Colonic mucosa (tissue), 4 donors: ENCODE measurements around the gene IFT27. TPM values are rescaled to one million over a fixed set of nuclear protein-coding genes. Genes with fewer than 3 reads are reported as not detected.
"Not testable (repeated sequence)": the region's sequence is repeated elsewhere in the genome, so short reads cannot be mapped to it uniquely, and the experiment has no call there.

Experiments
- DNase-seq: peaks from one replicate; pipeline ENCODE4 v3.0.0-alpha.2; 2020
- H3K27ac ChIP-seq: fragments of 200-600 bp; one replicate; pipeline ENCODE4 v1.8.0; 2021
- H3K27me3 ChIP-seq: fragments of 200-600 bp; one replicate; pipeline ENCODE4 v1.8.0; 2021
- H3K36me3 ChIP-seq: fragments of 200-600 bp; one replicate; pipeline ENCODE4 v1.8.0; 2021
- H3K4me1 ChIP-seq: fragments of 200-600 bp; one replicate; pipeline ENCODE4 v1.8.0; 2021; ENCODE audit warnings: mild to moderate bottlenecking
- H3K4me3 ChIP-seq: fragments of 200-600 bp; one replicate; pipeline ENCODE4 v1.8.0; 2021
- H3K9ac ChIP-seq, 2 donors: one replicate each; pipeline ENCODE4 v1.7.0; 2013; ENCODE audit warnings: control low read depth in 2 of 2, low read depth in 2 of 2, low read length in 2 of 2
- H3K9me3 ChIP-seq: fragments of 200-600 bp; one replicate; pipeline ENCODE4 v1.8.0; 2021
- intact Hi-C: fragments of 100-400 bp; cut with DNase I; formaldehyde crosslinking; loops from one replicate; pipeline ENCODE4 v1.14.1; 2022
- total RNA-seq, 2 donors: library from RNA; stranded (reverse); fragmentation: NEBNext Ultra II Directional in 1 of 2; extraction: Animal tissue kit (Norgen Biotek cat#: 25700) in 1 of 2; gene quantifications; one replicate each; pipeline ENCODE4 v1.2.1, GENCODE V29; 2021
- TF ChIP-seq, protein P1 (sequence below): fragments of 200-600 bp; IDR thresholded peaks from one replicate; pipeline ENCODE4 v1.8.0; 2022; ENCODE audit warnings: antibody characterized with exemption, mild to moderate bottlenecking
- donor health status: healthy.
- donor health status: DM: no; HTN: no; CAD: no.
- donor health status: DM: no; HTN: no; CAD: no.

IFT27 gene
- total RNA-seq, 2 donors from 2014 or later, result 27.1 to 44.6 TPM

DNA sequence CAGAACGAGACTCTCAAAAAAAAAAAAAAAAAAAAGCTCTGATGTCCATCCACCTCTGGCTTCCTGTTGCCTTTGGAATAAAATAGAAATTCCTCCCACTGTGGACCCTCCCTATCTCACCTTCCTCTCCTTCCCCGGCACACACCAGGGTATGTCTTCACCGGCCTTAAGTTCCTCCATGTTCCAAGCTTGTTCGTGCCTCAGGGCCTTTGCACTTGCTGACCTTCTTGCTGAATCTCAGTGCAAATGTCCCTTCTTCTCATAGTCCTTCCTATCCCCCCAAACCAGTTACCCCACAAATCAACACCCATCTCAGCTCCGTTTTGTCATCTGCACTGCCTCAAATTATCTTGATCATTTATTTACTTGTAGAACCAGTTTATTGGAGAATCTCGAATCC is 20.6 kb downstream of the IFT27 start:
- Histone ChIP-seq H3K9ac (no peak overlapping the region), H3K4me3 (no peak overlapping the region), H3K27ac (no peak overlapping the region), H3K27me3 (no peaks in the 10 kb centered on the region), H3K4me1 (no peaks in the 10 kb centered on the region), H3K36me3 (no peaks in the 10 kb centered on the region), H3K9me3 (no peaks in the 10 kb centered on the region)
- intact Hi-C loops, result no loop called here
- DNase-seq, result no peak
- TF ChIP-seq, protein P1, sequence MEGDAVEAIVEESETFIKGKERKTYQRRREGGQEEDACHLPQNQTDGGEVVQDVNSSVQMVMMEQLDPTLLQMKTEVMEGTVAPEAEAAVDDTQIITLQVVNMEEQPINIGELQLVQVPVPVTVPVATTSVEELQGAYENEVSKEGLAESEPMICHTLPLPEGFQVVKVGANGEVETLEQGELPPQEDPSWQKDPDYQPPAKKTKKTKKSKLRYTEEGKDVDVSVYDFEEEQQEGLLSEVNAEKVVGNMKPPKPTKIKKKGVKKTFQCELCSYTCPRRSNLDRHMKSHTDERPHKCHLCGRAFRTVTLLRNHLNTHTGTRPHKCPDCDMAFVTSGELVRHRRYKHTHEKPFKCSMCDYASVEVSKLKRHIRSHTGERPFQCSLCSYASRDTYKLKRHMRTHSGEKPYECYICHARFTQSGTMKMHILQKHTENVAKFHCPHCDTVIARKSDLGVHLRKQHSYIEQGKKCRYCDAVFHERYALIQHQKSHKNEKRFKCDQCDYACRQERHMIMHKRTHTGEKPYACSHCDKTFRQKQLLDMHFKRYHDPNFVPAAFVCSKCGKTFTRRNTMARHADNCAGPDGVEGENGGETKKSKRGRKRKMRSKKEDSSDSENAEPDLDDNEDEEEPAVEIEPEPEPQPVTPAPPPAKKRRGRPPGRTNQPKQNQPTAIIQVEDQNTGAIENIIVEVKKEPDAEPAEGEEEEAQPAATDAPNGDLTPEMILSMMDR, result no peak

DNA sequence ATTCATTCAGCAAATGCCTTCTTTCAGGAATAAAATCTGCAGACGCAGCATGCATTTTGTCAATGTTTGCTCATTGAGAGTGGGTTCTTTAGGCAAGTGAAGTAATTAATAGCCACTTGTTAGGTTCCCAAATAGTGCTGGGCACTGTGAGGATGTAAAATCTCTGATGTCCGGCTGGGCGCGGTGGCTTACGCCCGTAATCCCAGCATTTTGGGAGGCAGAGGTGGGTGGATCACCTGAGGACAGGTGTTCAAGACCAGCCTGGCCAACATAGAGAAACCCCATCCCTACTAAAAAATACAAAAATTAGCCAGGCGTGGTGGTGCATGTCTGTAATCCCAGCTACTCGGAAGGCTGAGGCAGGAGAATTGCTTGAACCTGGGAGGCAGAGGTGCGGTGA is 21.0 kb downstream of the IFT27 start:
- H3K4me1 ChIP-seq, H3K4me3 ChIP-seq, DNase-seq, H3K27me3 ChIP-seq, H3K9me3 ChIP-seq, H3K27ac ChIP-seq, H3K36me3 ChIP-seq, H3K9ac ChIP-seq, intact Hi-C loops: not testable (repeated sequence)

DNA sequence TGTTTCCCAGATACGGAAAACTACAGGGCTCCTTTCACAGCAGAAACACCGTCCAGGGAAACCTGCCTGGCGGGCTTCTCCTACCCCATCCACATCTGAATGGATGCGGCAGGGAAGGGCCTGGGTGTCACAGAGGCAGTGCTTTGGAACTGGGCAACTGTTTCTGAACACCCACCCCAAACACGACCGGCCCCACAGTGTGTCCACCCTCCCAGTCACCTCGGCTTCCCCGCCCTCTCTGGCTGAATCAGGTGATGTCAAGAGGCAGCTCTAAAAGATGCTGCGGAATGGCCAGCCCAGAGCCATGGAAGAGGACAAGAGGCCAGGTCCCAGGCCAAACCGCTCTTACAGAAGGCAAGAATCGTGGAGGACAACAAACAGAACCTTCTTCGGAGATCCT is 22.0 kb downstream of the IFT27 start:
- H3K27me3 ChIP-seq, result no peaks in the 10 kb centered on the region
- no peak overlapping the region for H3K9ac ChIP-seq
- no peak for DNase-seq

DNA sequence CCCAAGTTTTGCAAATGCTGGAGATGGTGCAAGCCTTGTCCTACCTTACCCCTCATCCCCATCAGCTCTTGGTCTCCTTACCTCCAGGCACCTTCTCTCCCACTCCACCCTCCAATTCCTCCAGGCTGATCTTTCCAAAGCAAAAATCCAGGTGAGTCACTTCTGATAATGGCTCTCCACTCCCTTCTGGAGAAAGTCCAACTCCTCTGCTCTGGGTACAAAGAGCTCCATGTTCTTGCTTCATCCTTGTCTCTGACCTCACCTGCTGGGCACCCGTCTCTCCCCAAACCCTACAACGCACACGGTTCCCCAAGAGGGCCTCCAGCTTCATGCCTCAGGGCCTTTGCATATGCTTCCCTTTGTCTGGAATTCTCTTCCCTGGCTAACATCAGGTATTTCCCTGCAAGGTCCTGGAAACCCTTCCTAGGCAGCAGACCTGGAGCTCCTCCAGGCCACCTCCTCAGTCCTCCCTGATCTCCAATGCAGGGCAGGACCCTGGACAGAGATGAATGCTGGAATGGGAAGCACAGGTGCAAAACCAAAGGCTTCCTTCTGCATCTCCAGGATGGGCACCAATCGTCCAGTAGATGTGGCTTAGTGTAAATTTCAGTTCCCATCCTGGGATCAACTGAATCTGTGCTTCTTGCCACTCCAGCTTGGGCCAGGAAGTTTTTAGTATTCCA is 22.7 kb downstream of the IFT27 start:
- Histone ChIP-seq H3K4me3 (no peak overlapping the region), H3K9me3 (no peaks in the 10 kb centered on the region), H3K4me1 (no peaks in the 10 kb centered on the region), H3K9ac (no peak overlapping the region), H3K27ac (no peak overlapping the region), H3K36me3 (no peaks in the 10 kb centered on the region), H3K27me3 (no peaks in the 10 kb centered on the region)
- intact Hi-C loops, result no loop called here
- TF ChIP-seq, protein P1, result no peak
- peak; percentile 27 for DNase-seq

More for the DNA sequence above, 22.0 kb downstream of the IFT27 start:
- TF ChIP-seq, protein P1, result no peak
- no peaks in the 10 kb centered on the region for H3K36me3 ChIP-seq
- no peaks in the 10 kb centered on the region for H3K4me1 ChIP-seq
- intact Hi-C loops, result no loop called here
- H3K27ac ChIP-seq, result no peak overlapping the region
- H3K9me3 ChIP-seq, result no peaks in the 10 kb centered on the region
- H3K4me3 ChIP-seq, result no peak overlapping the region

DNA sequence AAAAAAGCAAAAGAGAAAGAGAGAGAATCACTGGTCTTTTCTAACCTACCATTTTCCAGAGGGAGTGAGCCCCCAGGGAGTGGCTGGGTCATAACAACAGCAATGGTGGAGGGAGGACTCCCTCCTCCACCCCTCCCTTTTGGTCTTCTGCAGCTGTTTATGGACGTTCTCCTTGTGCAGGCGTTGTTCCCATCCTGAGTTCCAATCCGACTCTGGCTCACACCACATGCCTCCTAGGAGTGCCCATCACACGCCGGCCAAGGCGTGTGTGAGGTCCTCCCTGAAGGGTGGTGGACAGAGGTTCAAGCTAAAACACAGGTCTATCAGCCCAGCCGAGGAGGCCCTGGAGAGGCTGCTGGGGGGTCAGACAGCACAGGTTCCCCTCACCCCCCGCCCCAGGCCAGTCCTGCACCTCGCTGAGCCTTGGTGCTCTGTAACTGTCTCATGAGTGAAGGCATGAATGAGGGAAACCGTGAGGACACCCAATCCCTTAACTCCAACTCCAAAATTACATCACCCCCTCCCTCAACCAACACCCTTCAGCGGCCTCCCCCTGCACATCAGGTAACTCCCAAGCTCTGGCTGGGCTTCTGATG is 29.4 kb downstream of the IFT27 start:
- H3K4me3 ChIP-seq, result no peak overlapping the region
- TF ChIP-seq, protein P1, result no peak
- intact Hi-C loops, result no loop called here
- H3K9me3 ChIP-seq, result no peaks in the 10 kb centered on the region
- no peaks in the 10 kb centered on the region for H3K4me1 ChIP-seq
- H3K27ac ChIP-seq, result no peak overlapping the region
- H3K27me3 ChIP-seq, result no peaks in the 10 kb centered on the region
- no peak for DNase-seq
- no peak overlapping the region for H3K9ac ChIP-seq
- H3K36me3 ChIP-seq, result no peaks in the 10 kb centered on the region

DNA sequence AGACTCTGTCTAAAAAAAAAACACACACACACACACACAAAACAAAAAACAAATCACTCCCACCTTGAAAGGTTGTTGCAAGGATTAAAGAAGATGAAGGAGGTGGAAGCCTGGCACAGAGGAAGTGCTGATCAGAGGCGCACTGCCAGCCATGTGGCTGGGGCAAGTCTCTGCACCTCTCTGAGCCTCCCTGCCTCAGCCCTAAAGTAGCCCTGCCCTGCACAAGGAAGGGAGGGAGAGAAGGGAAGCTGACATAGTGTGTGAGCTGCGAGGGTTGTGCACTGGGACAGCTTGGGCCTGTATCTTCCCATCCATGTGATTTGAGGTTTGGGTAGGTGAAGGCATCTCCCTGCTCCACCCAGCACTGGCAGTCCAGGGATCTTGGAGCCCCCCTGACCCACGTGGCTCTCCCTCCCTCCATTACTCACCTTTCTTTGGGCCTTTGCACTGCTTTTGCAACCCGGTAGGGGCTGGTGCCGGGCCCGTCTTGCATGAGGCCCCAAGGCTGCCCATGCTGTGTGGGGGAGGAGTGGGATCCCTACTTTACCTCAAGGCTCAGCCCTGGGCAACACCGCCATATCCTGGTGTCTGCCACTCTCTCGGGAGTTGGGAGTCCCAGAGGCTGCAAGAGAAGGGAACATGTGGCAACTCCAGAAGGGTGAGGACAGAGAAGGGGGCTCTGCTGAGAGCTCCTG is 30.5 kb downstream of the IFT27 start:
- intact Hi-C loops, result no loop called here
- DNase-seq, result no peak
- TF ChIP-seq, protein P1, result no peak

More for the DNA sequence above, 30.5 kb downstream of the IFT27 start:
- H3K9me3 ChIP-seq, result no peaks in the 10 kb centered on the region
- no peaks in the 10 kb centered on the region for H3K27me3 ChIP-seq
- H3K9ac ChIP-seq, result no peak overlapping the region
- H3K4me1 ChIP-seq, result no peaks in the 10 kb centered on the region
- H3K36me3 ChIP-seq, result no peaks in the 10 kb centered on the region
- H3K27ac ChIP-seq, result no peak overlapping the region
- H3K4me3 ChIP-seq, result no peak overlapping the region
